IMR-90 (cell line): ENCODE data around the gene KLHL36. TPM values are rescaled to one million over a fixed set of nuclear protein-coding genes. Genes with fewer than 3 reads are reported as not detected.

Source experiments
- ATAC-seq: fragments of 200-7000 bp; cut with Tn5 transposase; 2 replicates; pipeline ENCODE4 v1.9.1; 2020; ENCODE audit warnings: low read depth, mild to moderate bottlenecking, moderate library complexity
- BruUV-seq: library from RNA; stranded (reverse); fragments of 400-500 nt; replicated peaks from 2 replicates; lab custom pipeline; 2021; lab: Mats Ljungman, UMichigan
- CTCF ChIA-PET: fragments of 300-600 bp; formaldehyde crosslinking; extraction: SDS; loops from one replicate; lab custom pipeline; 2021; ENCODE audit warnings: antibody characterized with exemption; lab: Yijun Ruan, JAX
- POLR2A ChIA-PET: fragments of 300-600 bp; sonication (Branson Sonifier 250); formaldehyde crosslinking; loops from one replicate; lab custom pipeline; 2022; ENCODE audit warnings: antibody characterized with exemption; ENCODE audit not compliant: unreplicated experiment; lab: Charles Lee
- DNase-seq: peaks from one replicate; pipeline ENCODE4 v3.0.0; 2013
- H2AFZ ChIP-seq: replicated peaks from 2 replicates; pipeline ENCODE3; 2013; ENCODE audit warnings: low read length, mild to moderate bottlenecking; ENCODE audit not compliant: poor library complexity
- H2AK5ac ChIP-seq: 2 replicates; pipeline ENCODE4 v1.6.1; 2013; ENCODE audit warnings: low read depth, low read length, inconsistent platforms
- H2AK9ac ChIP-seq: replicated peaks from 2 replicates; pipeline ENCODE3; 2013; ENCODE audit warnings: mild to moderate bottlenecking, low read depth, low read length, moderate library complexity; ENCODE audit not compliant: poor library complexity
- H2BK120ac ChIP-seq: 2 replicates; pipeline ENCODE4 v1.6.1; 2013; ENCODE audit warnings: low read depth, low read length, inconsistent platforms
- H2BK15ac ChIP-seq: 3 replicates; pipeline ENCODE4 v1.6.1; 2013; ENCODE audit warnings: low read depth, low read length, inconsistent platforms
- H2BK20ac ChIP-seq: 2 replicates; pipeline ENCODE4 v1.6.1; 2013; ENCODE audit warnings: low read depth, mild to moderate bottlenecking, inconsistent platforms, low read length, moderate library complexity
- H2BK5ac ChIP-seq: 2 replicates; pipeline ENCODE4 v1.6.1; 2013; ENCODE audit warnings: mild to moderate bottlenecking, low read depth, low read length, inconsistent platforms; ENCODE audit not compliant: poor library complexity, severe bottlenecking
- H3K14ac ChIP-seq: replicated peaks from 2 replicates; pipeline ENCODE4 v1.6.1; 2013; ENCODE audit warnings: low read depth, low read length, inconsistent platforms
- H3K18ac ChIP-seq: 2 replicates; pipeline ENCODE4 v1.6.1; 2013; ENCODE audit warnings: low read depth, low read length, control low read depth
- H3K23ac ChIP-seq: 2 replicates; pipeline ENCODE4 v1.6.1; 2013; ENCODE audit warnings: low read depth, low read length, inconsistent platforms
- H3K27ac ChIP-seq: 2 replicates; pipeline ENCODE4 v1.5.1; 2013; ENCODE audit warnings: mild to moderate bottlenecking, control low read depth, low read length; ENCODE audit not compliant: insufficient read depth
- H3K27me3 ChIP-seq: 2 replicates; pipeline ENCODE4 v1.6.1; 2013; ENCODE audit warnings: low read length; ENCODE audit not compliant: control insufficient read depth, insufficient read depth
- H3K36me3 ChIP-seq: 2 replicates; pipeline ENCODE4 v1.6.1; 2013; ENCODE audit warnings: low read length, mixed read lengths; ENCODE audit not compliant: control insufficient read depth, insufficient read depth
- H3K4ac ChIP-seq: 2 replicates; pipeline ENCODE4 v1.6.1; 2013; ENCODE audit warnings: low read depth, low read length, inconsistent platforms
- H3K4me1 ChIP-seq: 2 replicates; pipeline ENCODE4 v1.6.1; 2013; ENCODE audit warnings: low read length, mixed read lengths; ENCODE audit not compliant: control insufficient read depth, insufficient read depth
- H3K4me2 ChIP-seq: 2 replicates; pipeline ENCODE4 v1.6.1; 2013; ENCODE audit warnings: low read depth, mild to moderate bottlenecking, control low read depth, low read length, moderate library complexity
- H3K4me3 ChIP-seq: 2 replicates; pipeline ENCODE4 v1.5.1; 2013; ENCODE audit warnings: low read depth, mild to moderate bottlenecking, control low read depth, low read length, moderate library complexity; ENCODE audit not compliant: insufficient read depth
- H3K56ac ChIP-seq: 2 replicates; pipeline ENCODE4 v1.6.1; 2013; ENCODE audit warnings: low read length, inconsistent platforms; ENCODE audit not compliant: insufficient read depth; ENCODE audit errors: extremely low read depth
- H3K79me1 ChIP-seq, 2 experiments: 2 replicates each; pipeline ENCODE4 v1.6.1; 2013; ENCODE audit warnings: low read length in 2 of 2, inconsistent platforms in 1 of 2, low read depth in 1 of 2
- H3K9ac ChIP-seq: 2 replicates; pipeline ENCODE4 v1.6.1; 2013; ENCODE audit warnings: low read depth, low read length, control low read depth
- H3K9me1 ChIP-seq: 2 replicates; pipeline ENCODE4 v1.6.1; 2013; ENCODE audit warnings: low read length, inconsistent platforms; ENCODE audit not compliant: insufficient read depth
- H3K9me3 ChIP-seq: 2 replicates; pipeline ENCODE4 v1.6.1; 2013; ENCODE audit warnings: low read length; ENCODE audit not compliant: control insufficient read depth, insufficient read depth
- H4K20me1 ChIP-seq: 2 replicates; pipeline ENCODE4 v1.6.1; 2013; ENCODE audit warnings: low read length, inconsistent platforms; ENCODE audit not compliant: insufficient read depth
- H4K5ac ChIP-seq: 2 replicates; pipeline ENCODE4 v1.6.1; 2013; ENCODE audit warnings: mild to moderate bottlenecking, low read depth, low read length, control low read depth
- H4K8ac ChIP-seq, 2 experiments: 2 replicates each; pipeline ENCODE4 v1.6.1; 2013; ENCODE audit warnings: low read depth in 2 of 2, low read length in 2 of 2, control low read depth in 1 of 2, inconsistent platforms in 1 of 2
- H4K91ac ChIP-seq: 2 replicates; pipeline ENCODE4 v1.6.1; 2013; ENCODE audit warnings: low read depth, low read length, inconsistent platforms; ENCODE audit not compliant: insufficient read depth
- CEBPB ChIP-seq: IDR thresholded peaks from 2 replicates; pipeline ENCODE4 v1.6.1; 2012; ENCODE audit warnings: low read depth, low read length, improper control_type of control experiment
- ELK1 ChIP-seq: fragments of 150-350 bp; IDR thresholded peaks from 2 replicates; pipeline ENCODE4 v1.6.1; 2016; ENCODE audit warnings: low read depth, mild to moderate bottlenecking, low read length, moderate library complexity, borderline replicate concordance
- MAFK ChIP-seq: IDR thresholded peaks from 2 replicates; pipeline ENCODE4 v1.6.1; 2012; ENCODE audit warnings: low read depth, low read length, improper control_type of control experiment
- MAZ ChIP-seq: IDR thresholded peaks from 2 replicates; pipeline ENCODE4 v1.6.1; 2012; ENCODE audit warnings: low read depth, mild to moderate bottlenecking, low read length, improper control_type of control experiment, moderate library complexity, borderline replicate concordance
- MXI1 ChIP-seq: IDR thresholded peaks from 2 replicates; pipeline ENCODE4 v1.6.1; 2012; ENCODE audit warnings: low read depth, mild to moderate bottlenecking, low read length, moderate library complexity, borderline replicate concordance
- POLR2A ChIP-seq: IDR thresholded peaks from 2 replicates; pipeline ENCODE4 v1.6.1; 2012; ENCODE audit warnings: mild to moderate bottlenecking, low read depth, low read length
- RAD21 ChIP-seq: IDR thresholded peaks from 2 replicates; pipeline ENCODE4 v1.6.1; 2012; ENCODE audit warnings: low read length, improper control_type of control experiment
- RFX5 ChIP-seq: IDR thresholded peaks from 2 replicates; pipeline ENCODE4 v1.8.0; 2012; ENCODE audit warnings: low read depth, mild to moderate bottlenecking, low read length, moderate library complexity
- whole genome bisulfite sequencing, 2 experiments: methylation state at CpG; one replicate each; pipeline versions ENCODE4 v1.1.5 to v1.1.7; 2013; ENCODE audit warnings: missing lambda C conversion rate in 2 of 2; ENCODE audit not compliant: insufficient read length in 1 of 2; ENCODE audit errors: extremely low coverage in 2 of 2; 5-methylcytosine and 5-hydroxymethylcytosine counted together
- dilution Hi-C: fragments of 300-500 bp; cut with HindIII; formaldehyde crosslinking; loops from one replicate; pipeline ENCODE4 v1.14.3; 2018; ENCODE audit warnings: low sequenced_read_pairs; ENCODE audit not compliant: unreplicated experiment
- in situ Hi-C: fragments of 300-500 bp; cut with MboI; formaldehyde crosslinking; loops from 3 replicates; pipeline ENCODE4 v1.14.3; 2019; ENCODE audit warnings: low sequenced_read_pairs, inconsistent platforms, mixed read lengths
- intact Hi-C: fragments of 100-400 bp; cut with micrococcal nuclease; formaldehyde crosslinking; loops from 2 replicates; pipeline ENCODE4 v1.10.0; 2022
- polyA plus RNA-seq, 3 experiments: library from polyadenylated mRNA; depleted of rRNA; stranded (reverse); fragments of >200 nt; gene quantifications; 2 replicates each; pipeline ENCODE4 v1.2.3, GENCODE V29; 2012; ENCODE audit warnings: low replicate concordance in 1 of 3
- total RNA-seq: library from RNA; depleted of rRNA; stranded (reverse); fragments of >200 nt; gene quantifications from 2 replicates; pipeline ENCODE4 v1.2.3, GENCODE V29; 2012

KLHL36 gene
- total and polyA plus RNA-seq, 2 of the 4 experiments (the other 2 are of a cell fraction), result 45.9 to 46.3 TPM

- Histone ChIP-seq H2BK5ac (peak overlapping the region; percentile 21), H3K14ac (peak overlapping the region; percentile 74), H3K9ac (peak overlapping the region; percentile 19), H4K8ac (no peak overlapping the region), H3K9me1 (peaks cover 38% of the 10 kb centered on the region), H2AK5ac (peak overlapping the region; percentile 49), H3K4me2 (peak overlapping the region; percentile 96), H2AFZ (no peak overlapping the region), H4K5ac (no peak overlapping the region), H3K4me1 (peaks cover 31% of the 10 kb centered on the region), H3K56ac (no peak overlapping the region), H3K27me3 (no peaks in the 10 kb centered on the region), H3K36me3 (peaks cover 29% of the 10 kb centered on the region), H3K4ac (peak overlapping the region; percentile 3; the same call in 1 of the 2 replicates), H3K79me1 (peaks cover 9 to 70% of the 10 kb centered on the region in 2 experiments), H4K91ac (no peak overlapping the region), H2BK15ac (no peak overlapping the region), H3K4me3 (0 out of 2 replicates have a peak overlapping the region, but pooled peaks have one; percentile 8), H2BK120ac (no peak overlapping the region), H3K18ac (no peak overlapping the region), H3K27ac (peak overlapping the region; percentile 14), H3K23ac (peak overlapping the region; percentile 61), H2BK20ac (no peak overlapping the region), H3K9me3 (no peaks in the 10 kb centered on the region), H2AK9ac (no peak overlapping the region), H4K20me1 (peaks cover 77% of the 10 kb centered on the region)
- CTCF ChIA-PET, result no interaction called here
- no peak for ATAC-seq
- TF ChIP-seq MAFK, result no peak
- TF ChIP-seq POLR2A, result 0 out of 2 replicates have a peak, but pooled peaks have one; percentile 14
- TF ChIP-seq RAD21, result no peak
- TF ChIP-seq RFX5, result no peak
- no peak for TF ChIP-seq ELK1
- TF ChIP-seq CEBPB, result no peak
- no peak for TF ChIP-seq MAZ
- TF ChIP-seq MXI1, result no peak
- 88% methylated on average over 4 of the region's 20 CpGs; no CpG with 5 or more reads in 1 of the 2 experiments for WGBS, 2 experiments
- in situ Hi-C loops (no loop called here), intact Hi-C loops (loop anchor here (5.0 to 10.0 kb wide), 2 partner anchors 48 to 320 kb away; partner anchors contain the start of gene WFDC1), dilution Hi-C loops (no loop called here)
- no peak for DNase-seq
- no TSS peak for BruUV-seq
- POLR2A ChIA-PET, result no interaction called here
These were observed 33.1 kb upstream of the KLHL36 start for GRCh38 chr16:84614968-84615813.
